ENCODE data around the gene PRDX1.

The PRDX1 gene

GRCh38 chr1:45551684-45552083 lies 30.0 kb upstream of the PRDX1 start:
- TF ChIP-seq CTCF (IDR thresholded peaks at IDR 0.05; ENCODE audit: low read depth, low read length), result no peak
- no peaks in the 10 kb centered on the region for H3K27me3 ChIP-seq (ENCODE audit: insufficient read depth, low read depth, severe bottlenecking)
- H3K4me3 ChIP-seq (ENCODE audit: low read depth, low read length), result peak overlapping the region; percentile 90
- no peak for DNase-seq
- no peaks in the 10 kb centered on the region for H3K9me3 ChIP-seq (ENCODE audit: severe bottlenecking)
- H3K27ac ChIP-seq, result peak overlapping the region; percentile 84
- H3K36me3 ChIP-seq, result peaks cover 52% of the 10 kb centered on the region

GRCh38 chr1:45550401-45551351 lies 29.0 kb upstream of the PRDX1 start, which contains the start of gene AKR1A1:
Gene AKR1A1, plus strand, starts transcription at chr1:45550826. Its CDS starts 10,969 bp downstream, at chr1:45561795.
- DNase-seq, result peak; percentile 92
- H3K4me3 ChIP-seq (ENCODE audit: low read depth, low read length), result peak within 1 kb of the TSS; percentile 90
- H3K27me3 ChIP-seq (ENCODE audit: insufficient read depth, low read depth, severe bottlenecking), result no peaks in the 10 kb centered on the region
- peak within 1 kb of the TSS; percentile 84 for H3K27ac ChIP-seq
- TF ChIP-seq CTCF (IDR thresholded peaks at IDR 0.05; ENCODE audit: low read depth, low read length), result no peak
- peaks cover 42% of the 10 kb centered on the region for H3K36me3 ChIP-seq
- no peaks in the 10 kb centered on the region for H3K9me3 ChIP-seq (ENCODE audit: severe bottlenecking)

- Histone ChIP-seq H3K27ac (no peak overlapping the region), H3K9me3 (ENCODE audit: severe bottlenecking) (no peaks in the 10 kb centered on the region), H3K4me3 (ENCODE audit: low read depth, low read length) (no peak overlapping the region), H3K36me3 (no peaks in the 10 kb centered on the region), H3K27me3 (ENCODE audit: insufficient read depth, low read depth, severe bottlenecking) (no peaks in the 10 kb centered on the region)
- TF ChIP-seq CTCF (IDR thresholded peaks at IDR 0.05; ENCODE audit: low read depth, low read length), result no peak
- DNase-seq, result no peak
Observed at GRCh38 chr1:45545553-45546310, 24.0 kb upstream of the PRDX1 start.

GRCh38 chr1:45545019-45545493 lies 23.4 kb upstream of the PRDX1 start:
- no peak for TF ChIP-seq CTCF (IDR thresholded peaks at IDR 0.05; ENCODE audit: low read depth, low read length)
- no peak for DNase-seq
- no peaks in the 10 kb centered on the region for H3K9me3 ChIP-seq (ENCODE audit: severe bottlenecking)
- no peaks in the 10 kb centered on the region for H3K36me3 ChIP-seq
- no peaks in the 10 kb centered on the region for H3K27me3 ChIP-seq (ENCODE audit: insufficient read depth, low read depth, severe bottlenecking)
- no peak overlapping the region for H3K27ac ChIP-seq
- no peak overlapping the region for H3K4me3 ChIP-seq (ENCODE audit: low read depth, low read length)

- no peak for TF ChIP-seq CTCF (IDR thresholded peaks at IDR 0.05; ENCODE audit: low read depth, low read length)
- Histone ChIP-seq H3K36me3 (no peaks in the 10 kb centered on the region), H3K27ac (no peak overlapping the region), H3K9me3 (ENCODE audit: severe bottlenecking) (no peaks in the 10 kb centered on the region), H3K27me3 (ENCODE audit: insufficient read depth, low read depth, severe bottlenecking) (no peaks in the 10 kb centered on the region), H3K4me3 (ENCODE audit: low read depth, low read length) (no peak overlapping the region)
- no peak for DNase-seq
Observed at GRCh38 chr1:45544530-45544929, 22.8 kb upstream of the PRDX1 start.
